Stimulated activated CD4-positive, alpha-beta T cell treated with anti-CD3 and anti-CD28 coated beads, Interleukin-1b, Interleukin-23, amount 100 ng/mL, for 4 hours (primary cell): ENCODE data around the gene P2RY4.
A peak's percentile ranks its signal among the peaks of the same experiment; 100 is the strongest.
"Not testable (repeated sequence)": the region's sequence is repeated elsewhere in the genome, so short reads cannot be mapped to it uniquely, and the experiment has no call there.

ENCODE experiments used
- DNase-seq, 2 donors: peaks; one replicate each; pipeline ENCODE4 v3.0.0-alpha.2; 2020; ENCODE audit warnings: low read depth in 2 of 2

The P2RY4 gene

GRCh38 chrX:70260104-70260503 lies at the start of gene P2RY4:
TSS of gene P2RY4 (minus strand) at chrX:70260204. CDS start at chrX:70259624, 580 bp downstream.
- DNase-seq, result no peak

- DNase-seq, result no peak
Measured at GRCh38 chrX:70301716-70302115, 41.7 kb upstream of the P2RY4 start.

- no peak for DNase-seq
Measured at GRCh38 chrX:70293621-70294020, 33.6 kb upstream of the P2RY4 start.

- DNase-seq, result no peak
Measured at GRCh38 chrX:70292788-70293187, 32.8 kb upstream of the P2RY4 start.

- peak; percentile 41 to 59 for DNase-seq
Measured at GRCh38 chrX:70289793-70290770, 30.1 kb upstream of the P2RY4 start, which contains the start of the genes KIF4A and PDZD11. TSS of gene KIF4A (plus strand) at chrX:70290104. CDS start at chrX:70290459, 355 bp downstream. TSS of gene PDZD11 (minus strand) at chrX:70289927. CDS start at chrX:70289341, 586 bp downstream.

GRCh38 chrX:70289168-70289792 lies 29.3 kb upstream of the P2RY4 start:
- no peak for DNase-seq

- no peak for DNase-seq
Measured at GRCh38 chrX:70281951-70282350, 21.9 kb upstream of the P2RY4 start, which contains the start of gene RAB41. TSS of gene RAB41 (plus strand) at chrX:70282172. CDS start at chrX:70282218, 46 bp downstream.

GRCh38 chrX:70280573-70280972 lies 20.6 kb upstream of the P2RY4 start:
- no peak for DNase-seq

- no peak for DNase-seq
Measured at GRCh38 chrX:70279081-70279480, 19.1 kb upstream of the P2RY4 start.

GRCh38 chrX:70274029-70274428 lies 14.0 kb upstream of the P2RY4 start:
- DNase-seq, result not testable (repeated sequence)

GRCh38 chrX:70268034-70268433 lies 8.0 kb upstream of the P2RY4 start, which contains the start of gene ARR3:
TSS of gene ARR3 (plus strand) at chrX:70268334. CDS start at chrX:70269386, 1,052 bp downstream.
- no peak for DNase-seq

GRCh38 chrX:70264784-70265183 lies 4.8 kb upstream of the P2RY4 start:
- DNase-seq, result no peak

- peak; percentile 2 to 4 for DNase-seq
Measured at GRCh38 chrX:70262952-70263567, 3.1 kb upstream of the P2RY4 start.

- no peak for DNase-seq
Measured at GRCh38 chrX:70257423-70258288, 2.3 kb downstream of the P2RY4 start.

- DNase-seq, result no peak
Measured at GRCh38 chrX:70255452-70255851, 4.6 kb downstream of the P2RY4 start.

GRCh38 chrX:70254909-70255308 lies 5.1 kb downstream of the P2RY4 start:
- DNase-seq, result no peak

GRCh38 chrX:70254063-70254400 lies 6.0 kb downstream of the P2RY4 start:
- no peak for DNase-seq

GRCh38 chrX:70253377-70254062 lies 6.5 kb downstream of the P2RY4 start:
- no peak for DNase-seq

- DNase-seq, result no peak
Measured at GRCh38 chrX:70252491-70252890, 7.5 kb downstream of the P2RY4 start.

- no peak for DNase-seq
Measured at GRCh38 chrX:70247252-70247651, 12.8 kb downstream of the P2RY4 start.

GRCh38 chrX:70244881-70245280 lies 15.1 kb downstream of the P2RY4 start:
- DNase-seq, result no peak
